ENCODE results near the gene POU5F1.

The POU5F1 gene

DNA sequence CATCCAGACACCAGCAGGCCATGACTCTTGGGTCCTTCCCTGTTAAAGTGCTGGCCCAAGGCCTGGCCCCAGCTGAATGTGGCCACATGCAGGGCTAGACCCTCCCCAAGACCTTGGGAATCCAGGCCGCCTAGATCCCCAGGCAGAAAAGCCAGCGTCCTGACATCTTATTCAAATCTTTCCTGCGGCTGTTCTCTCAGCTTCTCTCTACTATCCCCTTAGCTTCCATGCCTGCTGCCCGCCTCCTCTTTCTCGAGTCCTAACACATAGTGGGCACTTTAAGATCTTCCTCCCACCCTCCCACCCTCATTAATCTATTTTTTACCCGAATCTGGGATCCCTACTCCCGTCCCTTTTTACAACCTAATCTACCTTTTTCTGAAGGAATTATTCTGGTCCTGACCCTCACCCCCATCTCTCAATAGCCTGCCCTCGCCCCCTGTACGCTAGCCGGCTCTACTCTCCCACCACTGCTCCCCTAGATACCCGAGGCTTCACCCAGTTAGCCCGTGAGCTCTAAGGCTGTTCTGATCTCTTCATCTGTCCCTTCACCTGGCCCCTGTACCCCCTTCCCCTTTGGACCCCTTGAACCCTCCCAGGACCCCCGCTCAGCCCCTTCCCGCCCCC is 12.9 kb downstream of the POU5F1 start, which contains the start of gene CCHCR1:
Gene CCHCR1, minus strand, starts transcription at position 290 of the 627 bp plus-strand sequence. Its CDS starts 202 bp downstream, at position 88.
- no peak for TF ChIP-seq CTCF (IDR thresholded peaks at IDR 0.05; ENCODE audit: extremely low read depth, insufficient read depth, missing control alignments)
- in situ Hi-C loops (cut with MboI; ENCODE audit: low pct_unique_long_range_greater_than_20kb, low sequenced_read_pairs, unreplicated experiment): no loop called here
- DNase-seq (ENCODE audit: low spot score): no peak

DNA sequence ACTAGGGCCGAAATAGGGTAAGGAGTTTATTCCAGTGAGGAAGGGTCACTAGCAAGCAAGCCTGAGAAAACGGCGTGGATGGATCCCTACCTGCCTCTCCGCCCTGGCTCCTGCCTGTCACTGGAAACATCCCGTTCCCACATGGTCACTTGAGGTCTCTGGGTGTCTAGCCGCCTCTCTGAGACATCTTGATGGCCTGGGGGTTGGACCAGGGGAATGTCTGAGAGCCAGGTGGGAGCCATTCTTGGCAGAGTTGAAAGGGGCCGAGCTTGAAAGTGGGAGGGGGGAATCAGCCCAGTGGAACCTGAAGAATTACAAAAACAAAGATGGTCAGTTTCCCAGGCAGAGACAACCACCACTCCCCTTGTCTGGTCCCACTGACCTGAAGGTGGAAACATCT is 13.8 kb downstream of the POU5F1 start:
- TF ChIP-seq CTCF (IDR thresholded peaks at IDR 0.05; ENCODE audit: extremely low read depth, insufficient read depth, missing control alignments): no peak
- in situ Hi-C loops (cut with MboI; ENCODE audit: low pct_unique_long_range_greater_than_20kb, low sequenced_read_pairs, unreplicated experiment): no loop called here
- no peak for DNase-seq (ENCODE audit: low spot score)

GRCh38 chr6:31154436-31154835 is 16.0 kb downstream of the POU5F1 start:
- DNase-seq (ENCODE audit: low spot score): no peak
- no peak for TF ChIP-seq CTCF (IDR thresholded peaks at IDR 0.05; ENCODE audit: extremely low read depth, insufficient read depth, missing control alignments)
- in situ Hi-C loops (cut with MboI; ENCODE audit: low pct_unique_long_range_greater_than_20kb, low sequenced_read_pairs, unreplicated experiment): no loop called here

DNA sequence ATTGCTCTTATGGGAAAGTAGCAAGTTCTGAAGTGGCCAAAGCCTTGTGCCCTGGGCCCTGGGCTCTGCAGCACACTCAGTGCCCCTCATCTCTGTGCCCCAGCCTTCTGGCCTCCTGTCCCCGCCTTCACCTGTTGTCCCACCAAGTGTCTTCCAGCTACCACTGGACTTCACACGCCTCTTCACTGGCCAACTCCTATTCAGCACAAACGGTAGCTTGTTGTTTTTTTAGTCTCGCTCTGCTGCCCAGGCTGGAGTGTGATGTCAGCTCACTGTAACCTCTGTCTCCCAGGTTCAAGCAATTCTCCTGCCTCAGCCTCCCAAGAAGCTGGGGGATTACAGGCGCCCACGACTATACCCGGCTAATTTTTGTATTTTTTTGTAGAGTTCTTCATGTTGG is 17.7 kb downstream of the POU5F1 start:
- in situ Hi-C loops (cut with MboI; ENCODE audit: low pct_unique_long_range_greater_than_20kb, low sequenced_read_pairs, unreplicated experiment): no loop called here
- no peak for DNase-seq (ENCODE audit: low spot score)
- no peak for TF ChIP-seq CTCF (IDR thresholded peaks at IDR 0.05; ENCODE audit: extremely low read depth, insufficient read depth, missing control alignments)

DNA sequence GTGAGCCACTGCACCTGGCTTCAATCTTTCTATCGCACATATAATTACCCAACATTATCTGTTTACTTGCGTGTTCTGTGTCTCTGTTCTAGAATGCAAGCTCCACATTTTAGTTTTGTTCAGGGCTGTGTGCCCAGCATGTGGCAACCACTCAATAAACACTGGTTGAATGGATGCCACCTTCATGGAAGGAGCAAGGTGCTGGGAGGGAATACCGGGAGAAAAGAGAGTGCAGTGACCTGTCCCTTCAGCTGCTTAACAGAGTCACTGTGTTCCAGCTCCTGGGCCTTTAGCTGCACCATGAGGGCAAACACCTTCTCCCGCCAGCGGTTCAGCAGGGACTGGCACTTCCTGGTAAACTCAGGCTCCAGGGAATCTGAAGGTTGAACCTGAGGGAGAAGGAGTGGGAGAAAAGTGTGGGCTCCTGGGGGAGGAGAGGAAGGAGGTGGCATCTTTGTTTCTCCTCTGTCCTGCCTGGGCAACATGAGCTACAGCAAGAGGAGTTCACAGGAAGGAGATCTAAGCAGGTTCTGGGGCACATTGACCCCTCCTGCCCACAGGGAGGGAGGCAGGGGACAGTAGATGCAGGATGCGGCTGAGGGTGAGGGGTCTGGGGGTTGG is 20.5 kb downstream of the POU5F1 start:
- TF ChIP-seq CTCF (IDR thresholded peaks at IDR 0.05; ENCODE audit: extremely low read depth, insufficient read depth, missing control alignments): no peak
- in situ Hi-C loops (cut with MboI; ENCODE audit: low pct_unique_long_range_greater_than_20kb, low sequenced_read_pairs, unreplicated experiment): no loop called here
- no peak for DNase-seq (ENCODE audit: low spot score)

DNA sequence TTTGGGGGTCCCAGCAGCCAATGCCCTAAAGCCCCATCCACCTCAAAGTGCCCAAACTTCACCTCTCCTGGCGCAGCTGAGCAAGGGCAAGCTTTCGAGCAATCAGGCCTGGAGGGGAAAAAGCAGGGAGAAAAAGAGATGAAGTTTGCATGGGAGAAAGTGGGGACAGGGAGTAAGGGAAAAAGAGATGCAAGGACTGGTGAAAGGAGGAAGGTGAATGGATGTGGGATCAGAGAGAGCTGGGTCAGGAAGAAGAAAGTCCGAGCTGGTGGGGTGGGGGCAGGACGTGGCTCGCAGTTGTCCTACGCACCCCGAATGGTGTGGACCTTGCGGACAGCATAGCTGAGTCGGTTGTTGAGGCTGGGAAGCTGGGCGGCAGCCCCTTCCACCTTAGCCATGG is 25.1 kb downstream of the POU5F1 start:
- in situ Hi-C loops (cut with MboI; ENCODE audit: low pct_unique_long_range_greater_than_20kb, low sequenced_read_pairs, unreplicated experiment): no loop called here
- no peak for DNase-seq (ENCODE audit: low spot score)
- no peak for TF ChIP-seq CTCF (IDR thresholded peaks at IDR 0.05; ENCODE audit: extremely low read depth, insufficient read depth, missing control alignments)

Measured in GM13977 (cell line).